Progenitor cell of endocrine pancreas (in vitro differentiated cells): ENCODE data around the gene CFAP58. TPM values are rescaled to one million over a fixed set of nuclear protein-coding genes. Genes with fewer than 3 reads are reported as not detected.
"Not testable (repeated sequence)": the region's sequence is repeated elsewhere in the genome, so short reads cannot be mapped to it uniquely, and the experiment has no call there.

ENCODE experiments used
- DNase-seq: peaks from one replicate; pipeline ENCODE4 v3.0.0; 2021; ENCODE audit warnings: low spot score; ENCODE audit not compliant: unreplicated experiment
- H3K27ac Mint-ChIP-seq: 2 replicates; pipeline ENCODE4 v1.8.0; 2021; ENCODE audit warnings: mild to moderate bottlenecking, moderate library complexity, mixed read lengths
- H3K27me3 Mint-ChIP-seq: 2 replicates; pipeline ENCODE4 v1.8.0; 2021; ENCODE audit warnings: mixed read lengths
- H3K36me3 Mint-ChIP-seq: 2 replicates; pipeline ENCODE4 v1.8.0; 2022; ENCODE audit warnings: mixed read lengths; ENCODE audit not compliant: insufficient read depth
- H3K4me1 Mint-ChIP-seq: 2 replicates; pipeline ENCODE4 v1.8.0; 2021; ENCODE audit warnings: low read depth, mixed read lengths
- H3K4me3 Mint-ChIP-seq: 2 replicates; pipeline ENCODE4 v1.8.0; 2021; ENCODE audit warnings: low read depth, mild to moderate bottlenecking, moderate library complexity, mixed read lengths
- H3K9me3 Mint-ChIP-seq: 2 replicates; pipeline ENCODE4 v1.8.0; 2021; ENCODE audit warnings: low read depth, mixed read lengths
- total RNA-seq: library from RNA; stranded (reverse); gene quantifications from 2 replicates; pipeline ENCODE4 v1.2.1, GENCODE V29; 2021
- TF ChIP-seq, protein P1 (sequence below): fragments of 200-600 bp; sonication (generic); IDR thresholded peaks from one replicate; pipeline ENCODE4 v1.5.0; 2021; ENCODE audit warnings: antibody characterized with exemption, mild to moderate bottlenecking; ENCODE audit not compliant: unreplicated experiment

The CFAP58 gene
- total RNA-seq, 1 donor from 2014 or later = 0.24 TPM

GRCh38 chr10:104456802-104457542 is 103.3 kb downstream of the CFAP58 start:
- Mint-ChIP-seq H3K9me3 (peaks cover 9% of the 10 kb centered on the region), H3K4me1 (no peaks in the 10 kb centered on the region), H3K36me3 (no peaks in the 10 kb centered on the region), H3K4me3 (no peak overlapping the region), H3K27me3 (no peaks in the 10 kb centered on the region), H3K27ac (no peak overlapping the region)
- no peak for DNase-seq
- TF ChIP-seq, protein P1, sequence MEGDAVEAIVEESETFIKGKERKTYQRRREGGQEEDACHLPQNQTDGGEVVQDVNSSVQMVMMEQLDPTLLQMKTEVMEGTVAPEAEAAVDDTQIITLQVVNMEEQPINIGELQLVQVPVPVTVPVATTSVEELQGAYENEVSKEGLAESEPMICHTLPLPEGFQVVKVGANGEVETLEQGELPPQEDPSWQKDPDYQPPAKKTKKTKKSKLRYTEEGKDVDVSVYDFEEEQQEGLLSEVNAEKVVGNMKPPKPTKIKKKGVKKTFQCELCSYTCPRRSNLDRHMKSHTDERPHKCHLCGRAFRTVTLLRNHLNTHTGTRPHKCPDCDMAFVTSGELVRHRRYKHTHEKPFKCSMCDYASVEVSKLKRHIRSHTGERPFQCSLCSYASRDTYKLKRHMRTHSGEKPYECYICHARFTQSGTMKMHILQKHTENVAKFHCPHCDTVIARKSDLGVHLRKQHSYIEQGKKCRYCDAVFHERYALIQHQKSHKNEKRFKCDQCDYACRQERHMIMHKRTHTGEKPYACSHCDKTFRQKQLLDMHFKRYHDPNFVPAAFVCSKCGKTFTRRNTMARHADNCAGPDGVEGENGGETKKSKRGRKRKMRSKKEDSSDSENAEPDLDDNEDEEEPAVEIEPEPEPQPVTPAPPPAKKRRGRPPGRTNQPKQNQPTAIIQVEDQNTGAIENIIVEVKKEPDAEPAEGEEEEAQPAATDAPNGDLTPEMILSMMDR = no peak

GRCh38 chr10:104457543-104457828 is 103.9 kb downstream of the CFAP58 start:
- no peaks in the 10 kb centered on the region for H3K36me3 Mint-ChIP-seq
- no peak for DNase-seq
- no peak overlapping the region for H3K27ac Mint-ChIP-seq
- H3K4me1 Mint-ChIP-seq = no peaks in the 10 kb centered on the region
- no peaks in the 10 kb centered on the region for H3K27me3 Mint-ChIP-seq
- TF ChIP-seq, protein P1 = no peak
- H3K9me3 Mint-ChIP-seq = peaks cover 11% of the 10 kb centered on the region
- H3K4me3 Mint-ChIP-seq = no peak overlapping the region

DNA sequence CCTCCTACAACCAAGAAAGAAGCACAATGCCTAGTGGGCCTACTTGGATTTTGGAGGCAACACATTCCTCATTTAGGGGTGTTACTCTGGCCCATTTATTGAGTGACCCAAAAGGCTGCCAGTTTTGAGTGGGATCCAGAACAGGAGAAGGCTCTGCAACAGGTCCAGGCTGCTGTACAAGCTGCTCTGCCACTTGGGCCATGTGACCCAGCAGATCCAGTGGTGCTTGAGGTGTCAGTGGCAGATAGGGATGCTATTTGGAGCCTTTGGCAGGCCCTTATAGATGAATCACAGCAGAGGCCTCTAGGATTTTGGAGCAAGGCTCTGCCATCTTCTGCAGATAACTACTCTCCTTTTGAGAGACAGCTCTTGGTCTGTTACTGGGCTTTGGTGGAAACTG is 111.9 kb downstream of the CFAP58 start:
- peaks cover 18% of the 10 kb centered on the region for H3K9me3 Mint-ChIP-seq
- not testable (repeated sequence) for H3K36me3 Mint-ChIP-seq, H3K27me3 Mint-ChIP-seq, H3K4me3 Mint-ChIP-seq, H3K27ac Mint-ChIP-seq, DNase-seq, H3K4me1 Mint-ChIP-seq

DNA sequence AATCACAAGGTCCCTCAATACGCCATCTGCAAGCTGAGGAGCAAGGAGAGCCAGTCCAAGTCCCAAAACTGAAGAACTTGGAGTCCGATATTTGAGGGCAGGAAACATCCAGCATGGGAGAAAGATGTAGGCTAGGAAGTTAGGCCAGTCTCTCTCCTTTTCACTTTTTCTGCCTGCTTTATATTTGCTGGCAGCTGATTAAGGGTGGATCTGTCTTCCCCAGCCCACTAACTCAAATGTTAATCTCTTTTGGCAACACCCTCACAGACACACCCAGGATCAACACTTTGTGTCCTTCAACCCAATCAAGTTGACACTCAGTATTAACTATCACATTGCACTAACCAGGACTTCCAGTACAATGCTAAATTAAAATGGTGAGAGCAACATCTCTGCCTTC is 115.2 kb downstream of the CFAP58 start:
- not testable (repeated sequence) for H3K36me3 Mint-ChIP-seq, H3K4me1 Mint-ChIP-seq, H3K9me3 Mint-ChIP-seq, H3K27ac Mint-ChIP-seq, H3K27me3 Mint-ChIP-seq, DNase-seq, H3K4me3 Mint-ChIP-seq

DNA sequence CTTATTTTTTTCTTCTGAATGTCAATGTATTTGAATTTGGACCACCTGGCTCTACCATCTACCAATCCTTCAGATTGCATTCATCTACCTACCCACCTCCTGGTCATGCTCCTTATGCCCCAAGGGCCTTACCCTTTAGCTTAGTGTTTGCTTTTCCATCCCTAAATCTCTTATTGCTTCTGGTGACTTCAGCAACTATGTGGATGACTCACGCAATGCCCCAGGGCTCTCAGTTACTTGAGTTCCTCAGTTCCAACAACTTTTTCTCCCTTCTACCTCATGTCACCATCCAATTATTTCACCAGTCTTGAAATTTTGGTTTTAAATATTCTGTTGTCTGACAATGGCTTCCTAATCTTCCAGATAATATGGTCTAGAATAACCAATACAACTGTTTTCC is 118.9 kb downstream of the CFAP58 start:
- no peaks in the 10 kb centered on the region for H3K36me3 Mint-ChIP-seq
- H3K4me3 Mint-ChIP-seq = no peak overlapping the region
- H3K27ac Mint-ChIP-seq = no peak overlapping the region
- DNase-seq = no peak
- H3K9me3 Mint-ChIP-seq = no peaks in the 10 kb centered on the region
- peaks cover 8% of the 10 kb centered on the region for H3K27me3 Mint-ChIP-seq
- peaks cover 3% of the 10 kb centered on the region for H3K4me1 Mint-ChIP-seq
- TF ChIP-seq, protein P1 = no peak

- Mint-ChIP-seq H3K4me1 (peaks cover 3% of the 10 kb centered on the region), H3K27me3 (peaks cover 8% of the 10 kb centered on the region), H3K9me3 (no peaks in the 10 kb centered on the region), H3K27ac (no peak overlapping the region), H3K36me3 (no peaks in the 10 kb centered on the region), H3K4me3 (no peak overlapping the region)
- no peak for DNase-seq
- TF ChIP-seq, protein P1 = no peak
These were observed 119.5 kb downstream of the CFAP58 start for GRCh38 chr10:104472957-104473745.
